IPS-11a (cell line): ENCODE measurements around the gene MYO1B.

ENCODE experiments used
- H3K4me3 ChIP-seq: one replicate; pipeline ENCODE4 v1.5.1; 2013; ENCODE audit warnings: low read depth, low read length, control low read depth

The MYO1B gene

DNA sequence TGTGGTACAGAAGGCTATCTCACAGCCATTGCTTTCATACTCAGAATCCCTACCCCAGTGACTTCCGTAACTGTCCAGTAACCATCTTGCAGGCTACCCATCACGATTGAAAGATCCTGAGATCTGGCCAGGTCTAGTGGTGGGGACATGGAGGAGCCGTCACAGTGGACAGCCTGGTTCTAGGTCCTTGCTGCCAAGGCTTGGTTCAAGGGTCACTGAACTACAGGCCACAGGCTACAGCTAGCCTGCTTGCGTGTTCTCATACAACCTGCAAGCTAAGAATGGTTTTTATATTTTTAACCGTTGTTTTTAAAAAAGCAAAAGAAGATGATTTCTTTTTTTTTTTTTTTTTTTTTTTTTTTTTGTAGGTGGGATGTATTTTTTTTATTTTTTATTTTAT lies 151.6 kb downstream of the MYO1B start:
- H3K4me3 ChIP-seq: no peak overlapping the region

- no peak overlapping the region for H3K4me3 ChIP-seq
Measured at GRCh38 chr2:191399601-191400000, 154.4 kb downstream of the MYO1B start.

- H3K4me3 ChIP-seq: no peak overlapping the region
Measured at GRCh38 chr2:191401287-191401686, 156.1 kb downstream of the MYO1B start.

DNA sequence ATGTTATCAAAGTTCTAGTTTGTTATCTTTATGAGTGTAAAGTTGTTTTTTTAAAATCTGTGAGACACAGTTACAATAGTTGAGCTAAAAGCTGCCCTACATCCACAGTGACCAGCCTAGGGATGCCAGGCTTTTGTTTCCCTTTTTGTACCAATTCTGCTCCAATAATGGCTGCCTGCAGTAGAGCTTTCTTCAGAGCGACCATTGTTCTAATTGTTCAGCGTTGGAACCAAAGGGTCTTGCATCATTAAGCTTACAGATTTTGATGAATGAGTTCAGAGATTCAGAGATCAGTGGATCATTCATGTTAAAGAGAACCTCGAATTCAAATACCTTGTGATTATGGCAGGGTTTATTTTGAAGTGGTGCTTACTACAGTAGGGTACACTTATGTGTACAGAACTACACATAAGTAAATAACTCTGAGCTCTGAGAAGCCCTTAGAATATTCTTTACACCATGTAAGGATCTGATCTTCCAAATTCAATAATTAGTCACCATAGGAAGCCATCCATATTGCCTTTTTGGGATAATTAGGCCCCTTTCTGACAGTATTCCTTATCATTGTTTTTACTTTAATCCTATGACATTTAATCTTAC lies 157.9 kb downstream of the MYO1B start:
- H3K4me3 ChIP-seq: no peak overlapping the region

DNA sequence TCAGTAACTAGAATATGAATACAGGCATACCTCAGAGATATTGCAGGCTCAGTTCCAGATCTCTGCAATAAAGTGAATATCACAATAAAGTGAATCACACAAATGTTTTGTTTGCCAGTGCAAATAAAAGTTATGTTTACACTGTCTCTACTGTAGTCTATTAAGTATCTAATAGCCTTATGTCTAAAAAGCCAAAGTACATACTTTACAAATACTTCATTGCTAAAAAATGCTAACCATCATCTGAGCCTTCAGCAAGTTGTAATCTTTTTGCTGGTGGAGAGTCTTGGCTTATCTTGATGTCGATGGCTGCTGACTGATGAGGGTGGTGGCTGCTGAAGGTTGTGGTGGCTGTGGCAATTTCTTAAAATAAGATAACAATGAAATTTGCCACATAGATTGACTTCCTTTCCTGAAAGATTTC lies 159.4 kb downstream of the MYO1B start:
- no peak overlapping the region for H3K4me3 ChIP-seq

DNA sequence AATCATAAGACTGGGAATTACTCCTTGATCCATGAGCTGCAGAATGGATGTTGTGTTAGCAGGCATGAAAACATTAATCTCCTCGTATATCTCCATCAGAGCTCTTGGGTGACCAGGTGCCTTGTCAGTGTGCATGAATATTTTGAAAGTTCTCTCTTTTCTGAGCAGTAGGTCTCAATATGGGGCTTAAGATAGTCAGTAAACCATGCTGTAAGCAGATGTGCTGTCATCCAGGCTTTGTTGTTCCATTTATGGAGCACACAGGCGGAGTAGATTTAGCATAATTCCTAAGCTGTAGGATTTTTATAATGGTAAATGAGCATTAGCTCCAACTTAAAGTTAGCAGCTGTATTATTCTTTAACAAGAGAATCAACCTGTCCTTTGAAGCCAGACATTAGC lies 160.3 kb downstream of the MYO1B start:
- no peak overlapping the region for H3K4me3 ChIP-seq

DNA sequence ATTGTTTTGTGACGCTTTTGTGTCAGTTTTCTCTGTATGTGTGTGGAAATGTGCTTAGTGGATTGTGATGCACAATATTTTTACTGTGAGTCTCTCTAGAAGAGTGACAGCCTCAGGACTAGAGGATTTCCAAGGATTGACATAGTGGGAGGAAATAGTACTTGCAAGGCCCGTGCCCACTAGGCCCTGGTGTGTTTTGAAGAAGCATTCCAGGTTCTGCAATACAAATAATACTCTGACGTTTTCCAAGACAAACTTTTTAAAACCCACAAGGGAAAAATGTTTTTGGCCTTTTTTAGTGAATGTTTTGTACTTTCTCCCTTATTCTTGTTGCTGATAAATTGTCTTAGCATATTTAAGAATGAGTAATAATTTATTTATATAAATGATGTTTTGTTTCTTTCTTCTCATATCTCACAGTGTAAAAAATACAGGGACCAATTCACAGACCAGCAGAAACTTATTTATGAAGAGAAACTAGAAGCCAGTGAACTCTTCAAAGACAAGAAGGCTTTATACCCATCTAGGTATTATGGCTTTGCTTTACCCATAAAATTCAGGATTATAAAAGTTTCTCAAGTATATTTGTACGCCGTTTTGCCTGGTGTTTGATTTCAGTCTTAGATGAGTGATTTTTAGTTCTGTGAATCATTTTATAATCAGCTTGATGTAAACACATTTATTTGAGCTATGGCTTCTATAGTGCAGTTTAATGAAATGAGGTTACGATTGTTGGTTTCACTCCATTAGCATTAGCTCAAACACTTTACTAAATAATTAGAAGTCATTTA lies 165.6 kb downstream of the MYO1B start:
- H3K4me3 ChIP-seq: no peak overlapping the region

GRCh38 chr2:191411472-191411871 lies 166.3 kb downstream of the MYO1B start:
- no peak overlapping the region for H3K4me3 ChIP-seq

DNA sequence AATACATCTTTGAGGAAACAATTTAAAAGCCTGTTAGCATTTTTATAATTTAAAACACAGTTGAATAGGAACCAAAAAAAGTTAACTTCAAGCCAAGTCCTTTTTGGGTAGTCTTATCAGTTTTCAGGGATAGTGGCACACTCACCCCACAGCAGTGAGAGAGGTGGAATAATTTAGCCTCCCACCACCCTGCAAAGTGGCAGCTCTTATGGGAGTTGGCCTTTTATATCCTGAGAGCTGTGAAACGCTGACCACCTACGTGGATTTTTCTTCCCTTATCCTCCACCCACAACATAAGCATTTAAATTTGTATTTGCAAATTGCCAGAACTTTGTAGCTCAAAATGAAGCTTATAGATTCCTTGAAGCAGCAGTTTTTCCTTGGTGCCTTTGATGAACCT lies 167.1 kb downstream of the MYO1B start:
- no peak overlapping the region for H3K4me3 ChIP-seq

GRCh38 chr2:191415101-191415500 lies 169.9 kb downstream of the MYO1B start:
- no peak overlapping the region for H3K4me3 ChIP-seq

DNA sequence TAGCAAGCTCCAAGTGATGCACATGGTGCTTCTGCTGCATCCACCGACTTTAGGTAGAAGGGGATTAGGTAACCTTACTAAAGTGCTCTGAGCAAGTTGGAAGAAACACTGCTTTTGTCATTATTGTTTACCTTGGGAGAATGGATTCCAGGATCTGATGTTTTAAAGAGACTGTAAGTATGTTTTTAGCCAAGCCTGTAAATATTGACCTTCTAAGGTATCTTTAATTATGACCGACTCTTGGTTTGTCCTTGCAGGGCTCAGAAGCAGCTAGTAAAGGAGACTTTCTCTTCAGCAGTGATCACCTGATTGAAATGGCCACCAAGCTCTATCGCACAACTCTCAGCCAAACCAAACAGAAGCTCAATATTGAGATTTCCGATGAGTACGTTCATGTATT lies 170.7 kb downstream of the MYO1B start:
- H3K4me3 ChIP-seq: no peak overlapping the region

DNA sequence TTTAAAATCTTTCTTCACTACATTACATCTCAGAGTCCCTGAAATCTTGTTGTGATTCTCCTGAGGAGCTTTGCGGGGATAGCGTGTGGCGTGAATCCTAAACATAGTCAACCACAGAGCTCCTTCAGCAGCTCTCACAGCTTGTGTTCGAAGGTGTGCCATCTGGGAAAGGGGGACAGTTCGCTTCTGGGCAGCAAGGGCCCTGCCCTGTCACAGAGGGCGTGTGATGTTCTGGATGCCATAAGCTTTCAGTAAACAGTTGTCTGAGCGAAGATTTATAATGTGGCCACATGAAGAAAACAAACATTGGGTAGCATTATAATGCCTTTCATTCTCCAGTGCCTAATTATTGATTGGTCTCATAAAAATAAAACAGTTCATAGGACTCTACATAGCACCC lies 172.5 kb downstream of the MYO1B start:
- no peak overlapping the region for H3K4me3 ChIP-seq

GRCh38 chr2:191421950-191422349 lies 176.7 kb downstream of the MYO1B start:
- no peak overlapping the region for H3K4me3 ChIP-seq

GRCh38 chr2:191427031-191427430 lies 181.8 kb downstream of the MYO1B start:
- H3K4me3 ChIP-seq: no peak overlapping the region

- no peak overlapping the region for H3K4me3 ChIP-seq
Measured at GRCh38 chr2:191428141-191428540, 182.9 kb downstream of the MYO1B start.

GRCh38 chr2:191430476-191430875 lies 185.3 kb downstream of the MYO1B start:
- no peak overlapping the region for H3K4me3 ChIP-seq

DNA sequence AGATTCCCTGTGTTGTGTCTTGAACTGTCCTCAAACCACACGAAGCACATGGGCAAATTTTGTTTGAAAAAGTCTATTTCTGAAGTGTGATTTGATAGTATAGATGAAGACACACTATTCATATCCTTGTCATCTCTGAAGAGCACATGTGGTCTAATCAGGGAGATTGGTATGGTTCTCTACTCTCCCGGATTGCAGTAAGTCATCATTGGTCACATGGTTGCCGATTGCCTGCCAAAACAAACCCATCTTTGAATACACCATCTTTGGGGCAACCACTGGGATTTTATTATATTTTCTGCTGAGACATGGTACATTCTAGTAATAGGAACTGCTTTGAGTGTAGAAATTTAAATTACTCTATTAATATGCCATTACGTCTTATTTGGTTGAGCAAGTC lies 186.9 kb downstream of the MYO1B start:
- H3K4me3 ChIP-seq: no peak overlapping the region

DNA sequence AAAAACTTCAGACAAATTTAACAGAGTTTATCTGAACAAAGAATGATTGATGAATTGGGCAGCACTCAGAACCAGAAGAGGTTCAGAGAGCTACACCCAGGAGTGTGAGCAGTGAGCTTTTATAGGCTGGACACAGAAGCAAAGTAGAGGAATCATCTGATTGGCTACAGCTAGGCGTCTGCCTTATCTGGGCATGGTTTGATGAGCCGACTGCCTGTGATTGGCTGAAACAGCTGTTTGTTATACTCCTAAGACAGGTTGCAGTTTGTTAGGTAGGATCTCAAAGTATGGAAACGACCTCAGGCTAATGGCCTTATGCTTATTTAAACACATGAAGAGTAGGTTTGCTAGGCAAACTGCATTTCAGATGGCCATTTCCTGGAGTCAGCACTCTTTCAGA lies 188.9 kb downstream of the MYO1B start:
- H3K4me3 ChIP-seq: no peak overlapping the region

DNA sequence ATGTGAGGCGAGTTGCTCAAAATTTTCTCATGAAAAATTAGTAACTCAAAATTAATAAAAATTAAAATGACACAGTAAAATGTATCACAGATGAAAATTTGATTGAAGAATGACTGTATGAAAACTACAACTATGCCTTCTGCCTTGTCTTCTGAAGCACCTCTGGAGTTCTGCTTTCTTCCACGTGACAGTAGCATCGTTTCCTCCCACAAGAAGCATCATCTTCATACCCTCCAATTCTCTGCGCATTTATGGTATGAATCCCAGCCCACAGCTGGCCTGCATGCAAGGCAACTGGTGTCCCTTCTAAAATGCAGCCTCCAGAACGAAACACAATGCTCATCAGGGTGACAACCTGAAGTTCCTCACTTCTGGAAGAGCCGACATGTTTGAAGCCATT lies 189.9 kb downstream of the MYO1B start:
- H3K4me3 ChIP-seq: no peak overlapping the region

- no peak overlapping the region for H3K4me3 ChIP-seq
Measured at GRCh38 chr2:191436368-191437055, 191.3 kb downstream of the MYO1B start.

DNA sequence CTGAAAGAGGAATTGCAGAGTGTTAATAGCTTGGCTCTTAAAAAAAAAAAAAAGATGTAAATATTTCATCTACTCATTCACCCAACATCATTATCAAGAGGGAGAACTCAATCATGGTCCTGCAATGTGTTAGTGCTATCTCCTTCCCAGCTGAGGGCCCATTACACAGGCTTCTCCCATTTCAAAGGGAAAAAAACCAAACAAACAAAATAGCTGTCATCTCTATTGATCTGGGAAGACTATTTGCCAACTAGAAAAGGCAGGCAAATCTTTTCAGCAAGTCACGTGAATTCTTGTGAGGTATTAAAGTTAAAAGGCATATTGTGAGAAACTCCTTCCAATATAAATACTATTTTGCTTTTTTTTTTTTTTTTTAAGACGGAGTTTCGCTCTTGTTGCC lies 194.3 kb downstream of the MYO1B start:
- no peak overlapping the region for H3K4me3 ChIP-seq
